GM21529 (cell line): ENCODE data around the gene OPRL1.

Experiments used
- ATAC-seq: cut with Tn5 transposase; IDR thresholded peaks from one replicate; pipeline ENCODE4 v1.9.1; 2021; ENCODE audit not compliant: unreplicated experiment

Gene OPRL1

GRCh38 chr20:64139199-64140060 lies 59.5 kb downstream of the OPRL1 start:
- ATAC-seq = no peak

GRCh38 chr20:64140061-64140931 lies 60.4 kb downstream of the OPRL1 start:
- no peak for ATAC-seq

GRCh38 chr20:64140956-64141355 lies 61.1 kb downstream of the OPRL1 start:
- no peak for ATAC-seq

- ATAC-seq = no peak
Measured at GRCh38 chr20:64142590-64142989, 62.7 kb downstream of the OPRL1 start.

- ATAC-seq = no peak
Measured at GRCh38 chr20:64143018-64143801, 63.3 kb downstream of the OPRL1 start.

GRCh38 chr20:64144144-64144912 lies 64.4 kb downstream of the OPRL1 start:
- ATAC-seq = no peak

GRCh38 chr20:64145458-64146300 lies 65.8 kb downstream of the OPRL1 start:
- ATAC-seq = no peak

GRCh38 chr20:64146301-64146935 lies 66.5 kb downstream of the OPRL1 start:
- ATAC-seq = no peak

GRCh38 chr20:64146936-64147477 lies 67.1 kb downstream of the OPRL1 start:
- ATAC-seq = no peak

- no peak for ATAC-seq
Measured at GRCh38 chr20:64148581-64148980, 68.7 kb downstream of the OPRL1 start.

GRCh38 chr20:64149141-64149540 lies 69.3 kb downstream of the OPRL1 start:
- no peak for ATAC-seq

GRCh38 chr20:64149809-64150560 lies 70.1 kb downstream of the OPRL1 start:
- no peak for ATAC-seq
